ENCODE data around the gene PROK2. TPM values are rescaled to one million over a fixed set of nuclear protein-coding genes. Genes with fewer than 3 reads are reported as not detected.

The PROK2 gene
- total RNA-seq, 1 experiment from 2014 or later, result not detected

DNA sequence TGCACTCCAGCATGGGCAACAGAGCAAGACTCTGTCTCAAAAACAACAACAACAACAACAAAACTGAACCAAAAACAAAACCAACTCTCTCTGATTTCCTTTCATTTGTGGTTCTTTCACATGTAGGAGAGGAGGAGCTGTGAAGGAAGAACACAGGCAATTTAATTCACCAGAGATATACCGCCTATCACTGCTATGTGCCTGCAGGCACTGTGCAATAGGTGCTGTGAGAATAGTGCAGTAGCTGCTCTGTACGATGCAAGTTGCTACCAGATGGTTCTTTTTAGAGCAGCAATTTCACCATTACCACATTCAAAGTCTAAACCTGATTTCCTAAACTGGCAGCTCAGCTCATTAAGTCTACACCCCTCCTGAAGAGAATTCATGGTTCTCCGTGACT is 11.3 kb upstream of the PROK2 start:
- in situ Hi-C loops (cut with HindIII; ENCODE audit: low pct_unique_long_range_greater_than_20kb, low sequenced_read_pairs), result no loop called here
- no peak for DNase-seq (ENCODE audit: low read depth, low spot score)

DNA sequence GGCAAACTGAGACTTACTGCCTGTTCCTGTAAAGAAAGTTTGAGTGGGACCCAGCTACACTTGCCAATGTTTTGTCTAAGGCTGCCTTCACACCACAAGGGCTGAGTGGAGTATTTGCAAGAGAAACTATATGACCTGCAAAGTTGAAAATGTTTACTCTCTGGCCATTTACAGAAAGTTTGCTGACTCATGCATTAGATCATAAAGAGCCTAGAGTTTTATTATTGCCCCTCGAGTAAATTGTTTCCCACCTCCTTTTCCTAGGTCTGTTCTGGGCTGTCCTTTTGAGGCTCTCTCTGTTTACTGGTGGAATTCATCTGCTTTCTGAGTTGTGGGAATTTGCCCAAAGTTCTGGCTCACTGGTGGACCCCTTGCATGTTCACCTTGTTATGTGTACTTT is 6.7 kb upstream of the PROK2 start:
- no peak for DNase-seq (ENCODE audit: low read depth, low spot score)
- in situ Hi-C loops (cut with HindIII; ENCODE audit: low pct_unique_long_range_greater_than_20kb, low sequenced_read_pairs), result no loop called here

DNA sequence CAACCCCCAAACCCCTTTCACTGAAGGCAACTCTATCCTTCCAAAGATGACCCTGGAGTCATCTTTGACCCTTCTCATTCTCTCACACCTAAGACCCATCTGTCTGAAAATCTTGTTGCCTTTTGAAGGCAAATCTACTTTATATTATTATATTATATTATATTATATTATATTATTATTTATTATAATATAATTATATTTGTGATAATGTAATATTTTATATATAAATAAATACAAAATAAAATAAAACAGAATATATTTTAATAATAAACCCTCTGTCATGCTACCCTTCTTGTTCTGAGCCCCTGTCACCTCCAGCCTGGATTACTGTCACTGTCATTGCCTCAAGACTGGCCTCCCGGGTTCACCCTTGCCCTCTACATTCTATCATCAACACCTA is 5.0 kb upstream of the PROK2 start:
- DNase-seq (ENCODE audit: low read depth, low spot score), result no peak
- in situ Hi-C loops (cut with HindIII; ENCODE audit: low pct_unique_long_range_greater_than_20kb, low sequenced_read_pairs), result no loop called here

DNA sequence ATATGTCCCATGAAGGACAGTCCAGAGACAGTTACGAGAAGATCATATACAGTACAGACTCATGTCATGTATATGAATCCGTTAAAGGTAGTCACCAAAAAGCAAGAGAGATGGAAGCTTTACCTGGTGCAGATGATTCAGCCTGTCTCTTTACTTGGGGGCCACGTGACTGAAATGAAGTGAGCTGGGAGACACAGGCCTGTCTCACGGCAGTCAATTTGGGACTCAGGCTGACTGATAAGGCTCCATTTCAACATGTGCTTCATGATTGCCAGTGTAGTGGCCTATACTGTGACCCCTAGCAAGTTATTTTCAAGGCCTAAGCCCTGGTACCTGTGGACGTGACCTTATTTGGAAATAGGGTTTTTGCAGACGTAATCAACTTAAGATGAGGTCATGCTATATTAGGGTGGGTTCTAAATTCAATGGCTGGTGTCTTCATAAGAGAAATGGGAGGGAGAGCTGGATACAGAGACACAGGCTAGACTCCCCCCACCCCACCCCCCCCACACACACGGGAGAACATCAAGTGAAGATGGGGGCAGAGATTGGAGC is 3.0 kb upstream of the PROK2 start:
- DNase-seq (ENCODE audit: low read depth, low spot score), result no peak
- in situ Hi-C loops (cut with HindIII; ENCODE audit: low pct_unique_long_range_greater_than_20kb, low sequenced_read_pairs), result no loop called here

DNA sequence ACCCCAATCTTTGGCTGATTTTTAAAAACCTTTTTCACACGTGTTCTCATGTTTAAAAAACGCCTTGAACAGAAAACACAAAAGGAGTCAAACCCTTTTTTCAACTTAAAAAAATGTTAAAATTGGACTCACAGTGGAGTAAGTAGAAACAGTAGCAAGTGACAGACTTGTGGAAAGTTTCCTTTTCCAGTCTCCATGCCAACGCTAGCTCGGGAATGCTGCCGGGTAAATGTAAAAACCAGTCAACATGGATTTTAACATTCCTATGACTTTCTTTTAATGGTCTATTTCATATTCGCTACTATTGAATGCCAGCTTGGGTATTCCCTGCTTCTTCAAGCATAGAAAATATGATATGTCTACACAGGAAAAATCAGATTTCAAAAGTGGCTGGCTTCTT is 1.6 kb upstream of the PROK2 start:
- in situ Hi-C loops (cut with HindIII; ENCODE audit: low pct_unique_long_range_greater_than_20kb, low sequenced_read_pairs), result no loop called here

DNA sequence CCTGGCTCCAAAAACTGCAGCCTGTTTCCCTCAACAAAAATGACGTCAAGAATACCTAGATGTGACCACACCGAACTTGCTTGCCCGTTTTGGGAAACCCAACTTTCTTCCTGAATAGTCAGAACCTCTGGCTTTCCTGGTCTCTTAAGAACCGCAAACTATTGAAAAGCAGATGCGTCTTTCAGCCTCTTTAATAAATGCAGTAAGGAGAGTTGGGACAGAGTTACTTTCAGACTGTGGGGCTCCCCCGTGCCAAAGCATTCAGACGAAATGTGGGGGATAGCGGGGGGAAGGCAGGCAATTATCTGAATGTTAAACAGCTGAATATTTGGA is 1.2 kb upstream of the PROK2 start:
- in situ Hi-C loops (cut with HindIII; ENCODE audit: low pct_unique_long_range_greater_than_20kb, low sequenced_read_pairs), result no loop called here
- no peak for DNase-seq (ENCODE audit: low read depth, low spot score)

More for the DNA sequence above, 1.6 kb upstream of the PROK2 start:
- DNase-seq (ENCODE audit: low read depth, low spot score), result no peak

DNA sequence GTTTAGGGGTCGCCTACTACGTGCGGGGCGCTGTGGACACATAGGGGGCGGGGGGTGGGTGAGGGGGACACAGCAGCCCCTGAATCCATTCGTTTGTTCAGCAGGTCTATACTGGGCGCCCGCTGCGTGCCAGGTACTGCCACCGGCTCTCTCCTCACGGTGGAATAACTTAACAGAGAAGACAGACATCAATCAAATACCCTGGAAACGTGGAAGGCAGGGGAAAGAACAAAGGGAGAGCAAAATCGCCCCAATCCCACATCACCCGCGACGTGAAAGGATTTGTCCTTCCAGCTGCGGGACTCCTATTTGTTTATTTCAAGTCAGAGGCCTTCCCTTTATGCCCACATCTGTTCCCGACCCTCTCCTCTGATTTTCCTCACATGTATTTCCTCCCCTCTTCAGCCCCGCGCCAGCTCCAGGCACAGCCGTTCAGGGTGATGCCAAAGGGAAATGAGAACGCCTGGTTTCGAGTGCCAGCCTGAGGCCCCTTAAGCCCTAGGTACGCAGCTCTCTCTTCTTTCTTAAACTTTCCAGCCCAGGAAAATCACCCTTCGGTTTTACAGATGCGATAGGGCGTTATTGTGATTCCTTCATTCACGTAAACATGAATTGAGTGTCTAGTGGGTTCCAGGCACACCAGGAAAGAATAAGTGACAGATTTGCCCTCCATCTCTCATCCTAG is 726 bp upstream of the PROK2 start:
- no peak for DNase-seq (ENCODE audit: low read depth, low spot score)
- in situ Hi-C loops (cut with HindIII; ENCODE audit: low pct_unique_long_range_greater_than_20kb, low sequenced_read_pairs), result no loop called here

DNA sequence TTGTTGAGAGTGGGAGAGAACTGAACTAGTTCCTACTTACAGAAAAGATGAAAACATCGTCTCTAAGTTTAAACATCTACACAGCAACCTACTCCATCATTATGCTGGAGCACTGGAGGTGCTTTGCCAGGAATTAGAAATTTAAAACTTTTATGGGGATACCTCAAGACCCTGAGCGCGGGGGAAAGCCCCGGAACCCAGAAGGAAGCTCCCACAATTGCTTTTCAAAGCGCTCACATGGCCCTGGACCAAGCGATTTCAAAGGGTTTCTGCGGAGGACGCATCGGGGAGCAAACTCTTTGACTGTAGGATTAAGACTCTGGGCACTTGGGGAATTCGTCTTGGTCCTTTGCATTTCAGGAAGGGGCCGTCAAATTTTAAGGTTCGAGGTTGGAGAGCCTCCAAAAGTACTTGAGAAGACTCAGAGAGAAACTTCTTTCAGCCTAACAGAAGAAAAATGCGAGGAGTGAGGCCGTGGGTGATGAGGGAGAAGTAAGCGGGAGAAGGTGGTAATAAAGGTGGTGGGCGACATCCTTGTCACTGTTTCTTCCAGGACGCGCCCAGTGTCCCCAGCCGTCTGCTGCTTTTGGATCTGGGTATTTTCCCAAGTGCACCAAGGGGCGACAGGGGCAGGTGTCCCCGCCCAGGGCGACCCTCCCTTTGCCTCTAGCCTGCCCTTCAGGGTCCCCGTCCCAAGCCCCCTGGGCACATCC is 591 bp downstream of the PROK2 start:
- no peak for DNase-seq (ENCODE audit: low read depth, low spot score)
- in situ Hi-C loops (cut with HindIII; ENCODE audit: low pct_unique_long_range_greater_than_20kb, low sequenced_read_pairs), result no loop called here

DNA sequence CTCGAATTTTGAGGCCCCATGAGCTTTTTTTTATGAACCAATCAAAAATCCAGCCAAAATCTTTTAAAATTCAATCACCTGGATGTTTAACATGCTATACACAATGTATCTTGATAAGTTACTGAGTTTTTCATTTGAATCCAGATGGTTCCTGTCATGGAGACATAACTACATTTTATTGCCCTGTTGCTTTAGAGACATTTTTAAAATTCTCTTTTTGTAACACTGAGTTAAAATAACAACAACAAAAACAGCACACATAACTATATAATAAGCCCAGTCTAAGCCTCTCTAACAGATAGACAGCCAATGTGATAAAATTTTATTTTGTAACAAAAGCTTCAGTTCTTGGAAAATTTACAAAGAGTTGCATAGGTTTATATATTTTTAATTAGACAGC is 1.8 kb downstream of the PROK2 start:
- DNase-seq (ENCODE audit: low read depth, low spot score), result no peak
- in situ Hi-C loops (cut with HindIII; ENCODE audit: low pct_unique_long_range_greater_than_20kb, low sequenced_read_pairs), result no loop called here

DNA sequence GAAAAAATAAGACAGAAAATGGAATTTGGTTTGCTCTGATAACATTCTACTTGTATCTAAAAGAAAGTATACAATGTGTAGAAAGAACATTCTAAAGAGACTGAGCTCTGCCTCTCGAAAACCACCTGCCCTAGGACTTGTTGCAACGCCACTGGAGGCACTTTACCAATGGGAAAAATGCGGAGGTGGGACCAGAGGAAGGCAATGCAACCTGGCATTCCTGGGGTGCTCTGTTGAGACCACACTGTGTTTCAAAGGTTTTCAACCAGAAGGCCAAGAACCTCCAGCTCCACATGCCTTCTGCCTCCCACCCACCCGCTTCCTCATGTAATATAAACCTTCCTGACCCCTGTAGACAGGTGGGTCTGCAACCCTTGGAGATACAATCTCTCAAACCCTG is 4.5 kb downstream of the PROK2 start:
- DNase-seq (ENCODE audit: low read depth, low spot score), result no peak
- in situ Hi-C loops (cut with HindIII; ENCODE audit: low pct_unique_long_range_greater_than_20kb, low sequenced_read_pairs), result no loop called here

DNA sequence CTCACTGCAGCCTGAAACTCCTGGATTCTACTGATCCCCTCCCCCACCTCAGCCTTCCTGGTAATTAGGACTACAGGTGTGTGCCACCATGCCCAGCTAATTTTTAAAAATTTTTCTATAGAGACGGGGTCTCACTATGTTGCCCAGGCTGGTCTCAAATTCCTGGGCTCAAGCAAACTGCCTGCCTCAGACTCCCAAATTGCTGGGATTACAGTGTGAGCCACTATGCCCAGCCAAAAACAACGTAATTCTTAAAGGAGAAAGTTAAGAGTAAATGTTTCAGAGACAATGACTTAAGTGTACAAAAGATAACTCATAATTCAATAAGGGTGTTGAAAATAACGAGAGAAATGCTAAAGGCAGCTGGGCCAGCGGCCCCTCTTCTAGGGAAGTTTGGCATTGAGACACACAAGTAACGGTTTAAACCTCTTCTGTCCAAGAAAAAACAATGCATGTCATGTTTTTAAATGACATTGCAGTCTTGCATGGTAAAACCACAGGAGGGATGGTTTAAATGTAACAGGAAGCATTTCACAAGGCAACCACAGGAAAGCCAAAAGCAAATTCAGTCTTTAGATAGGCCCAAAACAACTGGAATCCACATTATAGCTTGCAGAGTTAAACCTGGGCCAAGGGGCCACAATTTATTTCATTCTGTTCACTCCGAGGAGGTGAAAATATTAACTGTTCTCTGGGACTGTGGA is 5.1 kb downstream of the PROK2 start:
- in situ Hi-C loops (cut with HindIII; ENCODE audit: low pct_unique_long_range_greater_than_20kb, low sequenced_read_pairs), result no loop called here
- no peak for DNase-seq (ENCODE audit: low read depth, low spot score)

DNA sequence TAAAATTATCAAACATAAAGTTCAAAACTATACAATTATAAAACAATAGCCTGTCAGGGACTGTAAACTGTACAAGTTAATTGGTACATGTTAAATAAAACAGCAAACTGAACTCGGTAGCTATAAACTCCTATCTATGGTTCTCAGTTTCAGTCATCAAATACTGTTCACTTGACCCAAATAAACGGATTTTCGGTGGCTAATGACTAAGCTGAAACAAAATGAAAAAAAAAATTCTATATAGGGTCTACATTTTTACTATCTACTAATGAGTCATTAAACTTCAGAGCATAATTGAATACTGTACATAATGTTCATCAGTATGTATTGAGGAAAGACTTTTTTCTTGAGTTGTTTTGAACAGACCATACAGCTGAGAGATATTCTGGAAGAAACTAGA is 6.6 kb downstream of the PROK2 start:
- DNase-seq (ENCODE audit: low read depth, low spot score), result no peak
- in situ Hi-C loops (cut with HindIII; ENCODE audit: low pct_unique_long_range_greater_than_20kb, low sequenced_read_pairs), result no loop called here

DNA sequence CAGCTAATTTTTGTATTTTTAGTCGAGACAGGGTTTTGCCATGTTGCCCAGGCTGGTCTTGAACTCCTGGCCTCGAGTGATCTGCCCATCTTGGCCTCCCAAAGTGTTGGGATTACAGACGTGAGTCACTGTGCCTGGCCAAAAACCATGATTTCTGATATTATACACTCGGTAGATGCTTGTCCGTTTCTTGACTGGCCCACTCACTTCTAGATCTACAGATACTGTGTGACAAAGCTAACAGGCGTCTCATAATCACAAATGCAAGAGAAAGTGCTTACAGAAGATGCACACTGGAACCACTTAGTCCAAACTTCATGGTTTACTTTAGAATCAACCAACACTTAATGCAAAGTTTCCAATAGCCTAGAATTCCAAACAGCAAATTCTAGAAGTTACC is 8.4 kb downstream of the PROK2 start:
- in situ Hi-C loops (cut with HindIII; ENCODE audit: low pct_unique_long_range_greater_than_20kb, low sequenced_read_pairs), result no loop called here
- DNase-seq (ENCODE audit: low read depth, low spot score), result no peak

DNA sequence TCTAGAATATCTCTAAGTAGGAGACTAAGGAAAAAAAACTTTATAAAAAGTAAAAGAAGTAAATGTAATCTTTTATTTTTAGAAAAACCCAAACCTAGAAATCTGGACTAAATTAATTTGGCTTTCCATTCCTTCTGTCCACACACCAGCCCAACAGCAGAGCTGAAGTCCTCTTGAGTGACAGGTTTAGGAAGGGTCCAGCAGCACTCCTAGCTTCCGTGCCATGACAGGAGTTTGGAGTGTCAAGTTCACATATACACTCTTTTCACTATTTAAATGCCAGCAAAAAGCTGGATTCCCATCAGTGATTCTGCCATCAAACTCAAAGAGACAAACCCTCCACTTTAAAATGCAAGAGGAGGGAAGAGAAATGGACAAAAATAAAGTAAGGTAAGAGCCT is 13.1 kb downstream of the PROK2 start:
- in situ Hi-C loops (cut with HindIII; ENCODE audit: low pct_unique_long_range_greater_than_20kb, low sequenced_read_pairs), result no loop called here
- no peak for DNase-seq (ENCODE audit: low read depth, low spot score)

DNA sequence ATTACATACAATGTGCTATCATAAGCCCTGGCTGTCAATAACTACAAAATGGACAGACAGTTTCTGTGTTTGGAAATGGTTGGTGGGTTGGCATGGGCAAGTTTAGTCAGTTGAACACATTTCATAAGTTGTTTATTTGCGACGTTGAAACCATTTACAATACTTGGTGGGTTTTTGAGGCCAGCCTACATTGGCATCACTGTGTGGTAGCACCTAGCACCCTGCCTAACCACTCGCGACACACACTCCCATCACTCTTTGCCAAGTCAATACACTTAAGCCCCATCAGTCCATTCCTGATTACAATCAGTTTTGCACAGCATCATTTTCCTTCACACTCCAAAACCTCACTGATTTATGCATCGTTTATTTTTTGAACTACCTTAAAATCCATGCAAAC is 13.8 kb downstream of the PROK2 start:
- in situ Hi-C loops (cut with HindIII; ENCODE audit: low pct_unique_long_range_greater_than_20kb, low sequenced_read_pairs), result no loop called here
- DNase-seq (ENCODE audit: low read depth, low spot score), result no peak

DNA sequence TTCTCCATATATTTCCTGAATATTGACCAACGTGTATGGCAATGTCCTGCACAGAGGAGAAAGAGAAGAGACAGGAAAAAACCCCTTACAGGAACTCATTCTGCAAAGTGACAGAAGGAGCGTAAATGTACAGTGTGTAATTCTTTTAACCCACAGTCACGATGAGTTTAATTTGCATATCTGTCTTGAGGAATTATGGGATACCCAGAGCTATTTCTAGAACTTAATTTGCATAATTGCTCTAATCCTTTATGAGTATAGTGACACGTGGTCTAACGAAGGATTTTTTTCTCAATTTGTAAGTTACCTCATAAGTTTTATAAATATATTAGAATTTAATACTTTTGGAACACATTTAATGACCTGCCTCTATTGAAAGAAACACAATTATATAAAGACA is 21.5 kb downstream of the PROK2 start:
- DNase-seq (ENCODE audit: low read depth, low spot score), result no peak
- in situ Hi-C loops (cut with HindIII; ENCODE audit: low pct_unique_long_range_greater_than_20kb, low sequenced_read_pairs), result no loop called here

DNA sequence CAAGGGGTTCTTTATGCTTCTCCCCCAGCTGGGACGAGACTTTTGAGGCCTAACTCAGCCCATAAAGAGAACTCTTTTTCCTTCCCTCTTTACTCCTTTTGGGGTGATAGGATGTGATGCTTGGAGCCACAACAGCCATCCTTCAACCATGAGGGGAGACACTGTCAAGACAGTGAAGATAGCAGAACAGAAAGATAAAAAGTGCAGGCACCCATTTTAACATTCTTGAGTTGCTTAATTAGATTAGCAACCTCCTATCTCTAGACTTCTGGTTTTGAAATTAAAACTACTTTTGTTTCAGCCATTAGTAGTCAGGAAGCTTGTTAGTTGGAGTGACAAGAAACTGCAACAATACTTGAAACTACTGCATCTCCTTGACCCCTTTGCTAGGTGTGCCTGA is 24.8 kb downstream of the PROK2 start:
- no peak for DNase-seq (ENCODE audit: low read depth, low spot score)
- in situ Hi-C loops (cut with HindIII; ENCODE audit: low pct_unique_long_range_greater_than_20kb, low sequenced_read_pairs), result no loop called here

DNA sequence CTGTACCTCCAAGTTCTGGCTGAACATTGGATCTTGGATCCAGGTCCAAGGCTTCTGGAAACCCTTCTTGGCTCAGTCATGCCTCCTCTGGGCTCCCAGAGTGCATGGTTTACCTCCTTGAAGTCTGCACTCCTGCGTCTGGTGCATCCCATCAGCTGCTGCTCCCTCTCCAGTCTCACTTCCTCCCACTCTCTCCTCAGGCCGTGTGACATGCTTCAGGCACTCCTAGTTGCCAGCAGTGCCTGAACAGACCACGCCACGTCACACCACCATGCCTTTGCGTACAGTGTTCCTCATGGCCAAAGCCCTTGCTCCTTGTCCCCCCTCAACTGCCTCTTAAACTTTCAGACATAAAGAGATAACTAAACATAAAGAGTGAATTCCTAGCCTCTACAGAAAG is 25.5 kb downstream of the PROK2 start:
- DNase-seq (ENCODE audit: low read depth, low spot score), result no peak

DNA sequence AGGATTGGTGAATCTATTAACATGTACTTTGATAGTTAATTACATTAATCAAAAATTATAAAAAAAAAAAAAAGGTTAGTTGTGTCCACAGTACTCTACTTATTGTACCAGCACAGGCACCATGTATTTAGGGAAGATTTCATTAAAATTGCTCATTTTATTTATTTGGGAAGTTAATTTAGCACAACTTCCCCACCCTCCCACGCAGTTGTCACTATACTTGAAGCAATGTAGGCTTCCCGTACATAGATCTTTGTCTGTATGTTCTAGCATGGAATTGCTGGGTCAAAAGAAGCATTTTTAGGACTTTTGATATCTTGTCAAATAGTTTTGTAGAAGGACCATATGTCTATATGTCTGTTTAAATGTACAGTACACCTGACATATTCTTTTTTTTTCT is 26.9 kb downstream of the PROK2 start:
- DNase-seq (ENCODE audit: low read depth, low spot score), result no peak
- in situ Hi-C loops (cut with HindIII; ENCODE audit: low pct_unique_long_range_greater_than_20kb, low sequenced_read_pairs), result no loop called here

More for the DNA sequence above, 25.5 kb downstream of the PROK2 start:
- in situ Hi-C loops (cut with HindIII; ENCODE audit: low pct_unique_long_range_greater_than_20kb, low sequenced_read_pairs), result no loop called here
